ENCODE data around the gene PACSIN3.

DNA sequence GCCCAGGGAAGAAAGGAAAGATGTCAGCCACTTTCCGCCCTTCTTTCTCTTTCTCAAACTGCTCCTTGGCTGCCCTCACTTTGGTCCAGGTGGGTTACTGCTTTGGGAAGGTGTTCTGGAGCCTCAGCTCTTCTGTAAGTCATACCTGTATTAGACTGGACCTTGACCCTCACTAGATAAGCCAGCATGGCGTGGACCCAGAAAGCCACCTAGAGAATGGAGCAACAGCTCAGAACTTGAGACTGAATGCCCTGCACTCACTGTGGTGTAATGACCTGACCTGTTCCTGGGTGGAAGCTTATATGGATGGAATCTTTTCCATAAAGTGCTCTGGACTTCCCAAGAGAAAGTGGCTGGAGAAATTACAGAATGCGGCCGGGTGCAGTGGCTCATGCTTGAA lies 46.8 kb upstream of the PACSIN3 start:
- TF ChIP-seq CTCF (conservative IDR thresholded peaks at IDR 0.05; ENCODE audit: low read depth, low read length) = no peak
- no peak for TF ChIP-seq EZH2 (IDR thresholded peaks at IDR 0.05; ENCODE audit: borderline replicate concordance, low read depth, low read length, poor library complexity, severe bottlenecking)

Measured in A673 (cell line).